ENCODE results near the gene HOXC12.

- TF ChIP-seq CTCF (conservative IDR thresholded peaks at IDR 0.05 in 1 of 2, IDR thresholded peaks at IDR 0.05 in 1 of 2; ENCODE audit: extremely low read depth in 1 of 2, insufficient read depth in 1 of 2, low read depth in 1 of 2, low read length in 2 of 2) (no peak), EZH2 (IDR thresholded peaks at IDR 0.05; ENCODE audit: borderline replicate concordance, low read length) (no peak)
Measured at GRCh38 chr12:53960187-53961024, 5.7 kb downstream of the HOXC12 start.
